HG03575 (cell line): ENCODE data around the gene POLR2H.

Experiments
- ATAC-seq: cut with Tn5 transposase; IDR thresholded peaks from one replicate; pipeline ENCODE4 v1.9.1; 2021; ENCODE audit not compliant: unreplicated experiment, insufficient number of reproducible peaks, low FRiP score; ENCODE audit errors: extremely low read depth

POLR2H gene

DNA sequence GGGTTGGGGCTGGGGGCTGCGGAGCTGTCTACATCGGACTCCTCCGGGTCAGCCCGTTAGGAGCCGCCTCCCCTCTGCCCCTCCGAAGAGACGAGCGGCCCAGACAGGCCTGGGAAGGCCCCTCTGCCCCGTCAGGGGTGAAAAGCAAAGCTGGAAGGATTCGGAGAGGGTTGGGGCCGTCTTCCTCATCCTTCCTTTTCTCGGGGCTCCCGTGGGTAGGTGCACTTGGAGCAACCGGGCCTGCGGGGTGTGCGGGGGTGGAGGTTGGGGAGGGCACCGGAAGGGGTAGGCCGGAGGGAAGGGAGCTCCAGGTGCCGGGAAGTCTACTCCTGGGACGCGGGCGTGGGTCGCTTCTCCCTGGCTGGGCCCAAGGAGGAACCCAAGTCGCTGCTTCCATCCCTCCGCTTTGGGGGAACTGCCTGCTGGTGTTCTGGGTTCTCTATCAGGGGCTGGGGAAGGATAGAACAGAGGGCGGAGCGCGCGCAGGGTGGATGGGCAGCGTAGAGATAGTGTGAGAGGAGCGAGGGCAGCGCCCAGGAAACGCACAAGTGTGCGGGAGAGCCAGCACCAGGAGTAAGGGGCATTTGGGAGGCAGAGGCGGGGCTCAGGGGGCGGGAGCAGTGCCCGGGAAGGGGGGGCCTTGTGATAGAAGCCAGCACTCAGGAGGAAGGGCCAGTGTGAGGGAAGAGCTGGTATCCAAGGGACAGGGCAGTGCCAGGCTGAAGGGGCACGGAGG lies 590 bp downstream of the POLR2H start:
- no peak for ATAC-seq

DNA sequence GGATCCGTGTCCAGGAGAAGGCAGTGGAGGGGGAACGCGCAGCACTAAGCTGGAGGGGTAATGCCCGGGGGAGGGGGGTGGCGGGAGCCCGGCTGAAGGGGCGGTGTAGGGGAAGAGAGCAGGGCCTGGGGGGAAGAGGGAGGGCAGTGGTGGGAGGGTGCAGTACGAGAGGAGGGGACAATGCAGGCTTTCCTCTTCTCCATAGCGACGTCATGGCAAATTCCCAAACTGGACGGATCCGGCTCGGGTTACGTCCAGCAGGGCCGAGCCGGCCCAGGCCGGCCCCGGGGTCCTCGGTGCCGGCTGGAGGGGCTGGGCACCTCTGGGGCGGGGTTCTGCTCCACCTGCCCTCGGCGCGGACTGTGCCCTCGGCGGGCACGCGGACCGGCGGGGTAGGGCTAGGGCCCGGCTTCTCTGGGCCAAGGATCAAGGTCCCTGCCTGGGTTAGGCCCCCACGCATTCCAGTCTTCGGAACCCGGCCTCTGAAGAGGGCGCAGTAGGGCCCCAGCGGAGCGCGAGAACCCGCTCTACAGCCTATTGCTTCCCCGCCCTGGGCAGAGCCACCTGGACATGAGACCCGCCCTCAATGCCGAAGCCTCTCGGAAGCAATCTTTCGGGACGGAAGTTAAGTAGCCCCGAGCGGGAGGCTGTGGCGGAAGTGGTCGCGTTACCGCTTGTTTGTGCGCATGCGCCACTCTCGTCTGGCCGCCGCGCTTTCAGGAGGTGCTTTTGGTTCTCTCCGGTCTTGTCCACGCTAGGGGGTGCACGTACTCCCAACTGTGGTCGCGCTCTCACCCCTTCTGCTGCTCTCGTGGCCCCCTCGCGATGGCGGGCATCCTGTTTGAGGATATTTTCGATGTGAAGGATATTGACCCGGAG lies 1.4 kb downstream of the POLR2H start:
- peak; percentile 80 for ATAC-seq

DNA sequence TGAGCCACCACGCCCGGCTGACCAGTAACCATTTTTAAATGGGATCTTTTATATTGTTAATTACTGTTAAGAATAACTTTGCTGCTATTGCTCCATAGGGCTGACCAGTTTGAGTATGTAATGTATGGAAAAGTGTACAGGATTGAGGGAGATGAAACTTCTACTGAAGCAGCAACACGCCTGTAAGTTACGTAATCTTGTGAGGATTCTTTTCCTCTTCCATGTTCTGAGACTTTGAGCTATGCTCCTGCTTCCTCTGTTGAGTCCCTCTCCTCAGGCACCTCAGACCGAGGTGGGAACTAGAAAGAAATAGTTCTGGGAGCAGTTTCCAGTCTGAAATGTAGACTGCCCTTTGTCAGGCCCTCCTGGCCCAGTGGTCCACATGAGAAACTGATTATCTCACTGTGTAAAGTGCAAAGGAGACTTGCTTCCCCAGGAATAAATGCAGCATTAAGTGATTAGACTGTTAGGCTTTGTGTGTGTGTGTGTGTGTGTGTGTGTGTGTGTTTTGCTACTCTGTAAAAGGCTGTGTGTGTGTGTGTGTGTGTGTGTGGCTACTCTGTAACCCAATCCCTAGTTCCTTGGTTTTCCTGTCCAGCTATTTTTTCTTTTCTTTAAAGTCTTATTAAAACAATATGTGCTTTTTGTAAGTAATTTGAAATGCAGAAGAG lies 5.2 kb downstream of the POLR2H start:
- no peak for ATAC-seq

DNA sequence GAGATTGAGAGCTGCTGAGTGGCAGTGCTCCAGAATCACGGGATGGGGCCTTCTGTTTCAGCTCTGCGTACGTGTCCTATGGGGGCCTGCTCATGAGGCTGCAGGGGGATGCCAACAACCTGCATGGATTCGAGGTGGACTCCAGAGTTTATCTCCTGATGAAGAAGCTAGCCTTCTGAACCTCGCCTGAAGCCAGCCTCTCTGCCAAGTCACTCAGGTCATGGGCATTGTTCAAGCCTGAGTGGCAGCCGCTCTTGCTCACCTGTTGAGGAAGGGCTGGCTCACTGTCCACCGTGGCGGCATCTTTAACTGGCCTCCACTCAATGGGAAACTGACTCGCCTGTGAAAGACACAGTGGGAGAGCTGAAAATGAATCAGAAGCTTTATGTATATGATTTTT lies 6.6 kb downstream of the POLR2H start:
- no peak for ATAC-seq

DNA sequence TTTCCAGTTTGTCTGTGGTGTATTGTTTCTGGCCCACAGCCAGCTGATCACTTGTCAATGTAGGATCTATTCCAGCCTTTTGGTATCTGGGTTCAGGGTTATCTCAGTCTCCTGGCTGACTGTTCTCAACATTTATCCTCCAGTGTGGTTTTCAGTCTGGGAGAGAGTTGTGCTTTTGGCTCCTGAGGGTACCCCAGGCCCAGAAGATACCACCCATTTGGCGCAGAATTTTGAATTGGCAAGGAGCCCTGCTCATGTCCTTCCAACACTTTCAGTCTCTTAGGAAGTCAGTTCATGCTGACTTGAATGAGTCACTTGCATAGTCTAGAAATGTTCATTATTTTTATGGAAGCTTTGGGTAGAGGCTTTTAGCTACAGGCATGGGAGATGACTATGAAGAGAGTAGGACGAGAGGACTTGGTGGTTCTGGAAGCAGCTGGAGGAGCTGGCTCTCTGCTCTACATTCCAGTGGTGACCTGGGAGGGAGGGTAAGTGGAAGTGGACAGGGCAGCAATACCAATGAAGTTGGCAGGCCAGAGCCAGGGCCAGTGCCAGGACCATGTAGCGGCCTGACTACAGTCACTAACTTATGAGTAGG lies 7.2 kb downstream of the POLR2H start:
- no peak for ATAC-seq

DNA sequence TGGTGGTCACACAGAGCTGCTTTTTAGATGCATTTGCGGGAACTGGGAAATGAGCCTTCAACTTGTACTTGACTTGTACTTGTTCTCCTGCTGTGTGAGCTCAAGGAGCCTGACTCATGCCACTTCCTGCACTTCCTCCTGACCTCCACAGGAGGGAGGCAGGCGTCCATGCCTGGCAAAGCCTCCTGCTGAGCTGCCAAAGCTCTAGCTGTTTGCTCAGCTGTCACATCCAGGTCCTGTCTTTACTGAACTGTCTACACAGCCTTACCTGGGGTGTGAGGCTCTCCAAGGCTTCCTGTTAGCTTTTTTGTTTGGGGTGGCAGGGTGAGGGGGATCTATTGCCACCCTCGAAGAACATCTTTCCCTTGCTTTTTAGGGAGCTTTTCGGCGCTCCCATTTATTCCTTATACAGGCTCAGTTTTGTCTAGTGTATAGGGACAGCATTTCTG lies 10.1 kb downstream of the POLR2H start:
- ATAC-seq, result no peak

DNA sequence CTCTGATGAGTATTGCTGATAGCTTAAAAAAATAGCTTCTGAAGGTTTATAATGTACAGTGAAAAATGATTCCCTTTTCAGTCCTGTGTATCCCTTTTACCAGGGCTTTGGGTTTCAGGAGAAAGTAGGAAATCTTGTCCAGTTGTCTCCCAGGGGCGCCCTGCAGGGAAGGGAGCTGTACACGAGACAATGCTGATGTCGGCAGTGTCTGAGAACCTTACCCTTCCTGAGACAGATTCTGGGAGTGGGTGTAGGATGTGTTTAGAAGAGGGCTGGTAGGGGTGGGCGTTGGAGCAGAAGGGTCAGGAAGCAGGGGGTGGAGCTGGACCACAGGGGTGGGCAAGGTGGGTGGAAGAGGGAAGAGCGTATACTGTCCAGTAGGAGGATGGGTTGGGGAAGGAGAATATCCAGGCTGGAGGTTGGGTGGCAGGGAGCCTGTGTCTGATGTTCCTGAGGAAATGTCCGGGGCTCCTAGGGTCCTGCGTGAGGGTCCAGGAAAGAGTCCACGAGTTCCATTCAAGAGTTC lies 10.8 kb downstream of the POLR2H start:
- no peak for ATAC-seq

DNA sequence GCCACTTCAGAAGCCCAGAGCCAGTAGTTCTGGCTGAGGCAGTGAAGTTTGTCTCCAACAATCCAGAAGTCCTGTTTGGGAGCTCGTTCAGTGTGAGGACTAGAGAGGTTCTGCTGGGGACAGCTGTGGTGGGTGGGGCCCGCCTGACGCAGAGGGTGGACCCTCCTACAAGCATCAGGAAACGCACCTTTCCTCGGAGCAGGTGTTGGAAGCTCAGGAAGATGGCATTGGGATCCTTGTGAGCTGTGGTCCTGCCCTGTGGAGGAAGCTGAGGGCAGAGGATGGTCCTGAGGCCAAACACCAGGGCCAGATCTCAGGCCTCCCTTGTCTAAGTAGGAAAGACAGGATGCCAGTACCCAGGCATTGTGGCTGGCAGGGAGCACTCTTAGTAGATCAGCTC lies 11.4 kb downstream of the POLR2H start:
- ATAC-seq, result no peak

DNA sequence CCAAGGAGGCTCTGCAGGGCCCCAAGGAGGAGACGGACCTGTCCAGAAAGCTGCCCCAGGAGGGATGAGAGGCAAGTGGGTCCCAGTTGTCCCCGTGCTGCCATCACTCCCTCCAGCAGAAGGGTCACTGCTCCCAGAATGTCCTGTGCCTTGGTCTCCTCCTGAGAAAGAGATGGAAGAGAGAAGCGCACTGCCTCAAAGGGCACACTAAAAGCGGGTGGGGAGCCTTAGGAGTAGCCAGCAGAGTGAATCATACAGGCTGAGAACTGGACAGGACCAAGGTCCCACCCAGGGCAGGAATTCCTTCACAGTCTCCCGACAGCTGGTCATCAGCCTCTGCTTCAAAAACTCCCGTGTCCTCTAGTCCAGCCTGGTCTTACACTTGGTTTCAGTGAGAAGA lies 11.9 kb downstream of the POLR2H start:
- no peak for ATAC-seq

DNA sequence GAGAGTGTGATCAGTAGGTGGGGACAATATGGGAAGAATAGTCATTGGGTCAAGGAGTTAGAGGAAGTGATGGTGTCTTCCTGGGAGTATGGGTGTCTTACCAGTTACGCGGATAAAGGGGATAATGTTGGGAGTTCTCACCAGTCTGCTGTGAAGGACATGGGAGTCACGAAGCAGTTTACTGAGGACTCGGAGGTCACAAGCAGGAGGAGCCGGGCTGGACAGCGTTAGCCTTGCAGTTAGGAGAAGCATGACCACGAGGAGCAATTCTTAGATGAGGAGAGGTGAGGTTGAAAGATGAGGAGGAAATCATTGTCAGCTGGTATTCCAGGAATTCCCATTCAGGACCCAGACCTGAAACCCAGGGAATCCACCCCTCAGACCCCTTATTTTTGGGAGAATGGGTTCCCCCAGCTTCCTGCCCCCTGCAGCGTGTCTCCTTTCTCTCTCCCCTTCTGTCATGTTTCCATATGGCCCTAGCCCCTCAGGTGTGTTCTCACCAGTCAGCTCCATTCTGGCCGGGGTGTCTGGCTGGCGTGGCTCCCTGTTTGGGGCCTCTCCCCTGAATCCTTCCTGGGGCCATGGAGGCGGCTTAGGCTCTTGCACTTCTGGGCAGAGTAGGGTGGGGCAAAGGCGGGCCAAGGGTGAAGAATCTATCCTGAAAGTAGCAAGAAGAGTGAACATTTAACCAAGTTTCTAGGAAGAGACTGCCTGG lies 14.4 kb downstream of the POLR2H start:
- ATAC-seq, result no peak

DNA sequence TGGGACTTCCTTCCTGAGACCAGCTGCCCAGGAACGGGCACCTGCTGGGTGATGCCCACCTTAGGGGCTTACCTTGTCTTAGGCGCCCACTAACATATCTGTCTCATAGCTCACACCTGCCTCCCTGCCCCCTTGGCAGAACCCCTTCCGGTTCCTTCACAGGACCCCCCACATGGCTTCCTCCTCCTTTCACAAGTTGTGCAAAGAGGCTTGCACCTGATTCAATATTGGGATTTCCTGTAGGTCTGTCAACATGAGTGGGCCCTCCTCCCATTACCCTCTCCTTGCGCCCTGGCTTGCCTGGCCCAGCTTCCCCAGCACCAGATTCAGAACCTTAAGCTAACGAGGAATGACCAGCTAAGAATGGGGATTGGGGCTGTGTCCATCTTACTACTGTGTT lies 15.9 kb downstream of the POLR2H start:
- no peak for ATAC-seq

DNA sequence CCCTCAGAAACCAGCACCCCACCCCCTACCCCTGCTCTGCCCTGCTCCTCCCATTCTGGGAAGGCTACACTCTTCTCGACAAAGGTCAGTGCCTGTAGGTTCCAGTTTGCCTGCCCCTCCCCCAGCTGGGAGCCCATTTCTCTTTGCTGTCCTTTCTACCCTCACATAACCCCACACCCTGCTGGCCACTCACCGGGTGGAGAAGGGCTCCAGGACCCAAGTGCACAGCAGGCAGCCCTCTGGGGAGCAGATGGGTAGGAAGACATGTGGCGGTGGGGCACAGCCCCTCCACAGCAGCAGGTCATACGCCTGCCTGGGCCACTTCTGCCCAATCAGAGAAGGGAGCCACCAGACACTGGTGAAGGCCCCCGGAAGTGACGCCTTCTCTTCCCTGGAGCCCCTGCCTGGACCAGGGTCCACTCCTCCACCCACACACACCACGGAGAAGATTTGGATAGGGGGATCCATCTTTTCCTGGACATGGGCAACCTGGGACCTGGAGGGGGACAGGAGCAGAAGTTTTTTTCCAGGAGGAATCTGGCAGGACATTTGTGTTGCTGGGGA lies 16.5 kb downstream of the POLR2H start, which contains the start of gene THPO:
TSS of gene THPO (minus strand) at position 326 of the 564 bp plus-strand sequence. CDS start 1,948 bp downstream, outside the sequence.
- no peak for ATAC-seq

DNA sequence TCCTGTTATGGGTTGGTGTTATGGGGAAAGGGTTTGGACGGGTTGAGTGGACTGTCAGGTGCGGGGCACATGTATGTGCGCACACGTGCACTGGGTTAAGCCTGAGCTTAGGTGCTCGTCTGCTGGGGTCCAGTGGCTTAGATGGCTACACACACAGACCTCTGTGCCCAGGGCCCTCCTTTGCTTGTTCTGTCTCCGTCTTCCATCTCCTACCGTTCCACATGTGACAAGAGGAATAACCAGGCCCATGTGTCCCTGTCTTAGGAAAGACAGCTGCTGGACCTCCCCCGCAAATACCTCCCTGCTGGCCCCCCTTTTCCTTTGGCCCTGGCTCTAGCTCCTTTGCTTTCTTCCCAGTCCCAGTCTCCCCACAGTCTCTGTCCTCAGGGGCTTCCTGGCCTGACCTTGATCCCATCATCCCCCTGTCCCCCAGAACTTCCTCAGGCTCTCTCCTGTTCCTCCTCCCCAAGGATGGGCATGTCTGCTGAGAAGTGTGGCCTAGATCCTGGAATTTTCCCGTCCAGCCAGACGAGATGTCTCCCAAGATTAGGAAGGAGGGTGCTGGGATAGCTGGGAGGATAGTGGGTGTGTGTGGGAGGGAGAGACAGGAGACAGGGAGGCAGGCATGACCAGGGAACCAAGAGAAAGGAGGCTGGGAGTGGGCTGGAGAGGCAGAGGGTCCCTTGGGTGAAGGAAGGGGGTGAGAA lies 17.3 kb downstream of the POLR2H start:
- ATAC-seq, result no peak

DNA sequence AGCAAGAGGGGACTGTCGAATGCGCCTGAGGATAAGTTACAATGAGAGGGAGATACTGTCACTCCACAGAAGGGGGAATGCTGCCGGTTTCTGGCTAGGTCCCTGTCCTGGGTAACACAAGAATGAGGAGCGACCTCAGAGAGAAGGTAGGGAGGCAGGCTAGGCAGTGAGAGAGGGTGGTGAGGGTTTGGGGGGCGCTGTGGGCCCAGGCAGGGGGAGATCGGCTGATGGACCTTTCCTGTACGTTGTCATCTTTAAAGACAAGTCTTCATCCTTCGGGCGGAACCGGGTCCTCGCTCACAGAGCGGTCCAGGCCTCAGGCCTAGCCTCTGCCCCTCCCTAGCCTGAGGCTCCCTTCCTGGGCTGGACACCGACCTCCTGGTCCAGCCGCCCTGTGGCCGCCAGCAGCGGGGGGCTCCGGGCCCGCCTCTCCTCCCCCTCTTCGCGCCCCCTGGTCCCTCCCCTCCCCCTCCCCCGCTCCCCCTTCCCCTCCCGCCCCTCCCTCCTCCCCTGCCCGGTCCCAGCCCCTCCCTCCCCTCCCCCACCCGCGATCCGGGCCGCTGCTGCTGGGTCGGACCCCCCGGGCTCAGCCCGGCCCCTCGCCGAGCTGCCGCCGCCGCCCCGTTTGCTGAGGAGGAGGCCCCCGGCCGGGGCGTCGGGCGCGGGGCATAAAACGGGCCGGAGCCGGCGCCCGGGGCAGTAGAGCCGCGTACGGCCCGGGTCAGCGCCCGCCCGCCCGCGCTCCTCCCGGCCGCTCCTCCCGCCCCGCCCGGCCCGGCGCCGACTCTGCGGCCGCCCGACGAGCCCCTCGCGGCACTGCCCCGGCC lies 18.1 kb downstream of the POLR2H start, which contains the start of gene CHRD:
TSS of gene CHRD (plus strand) at position 697 of the 827 bp plus-strand sequence. CDS start 265 bp downstream, outside the sequence.
- no peak for ATAC-seq

DNA sequence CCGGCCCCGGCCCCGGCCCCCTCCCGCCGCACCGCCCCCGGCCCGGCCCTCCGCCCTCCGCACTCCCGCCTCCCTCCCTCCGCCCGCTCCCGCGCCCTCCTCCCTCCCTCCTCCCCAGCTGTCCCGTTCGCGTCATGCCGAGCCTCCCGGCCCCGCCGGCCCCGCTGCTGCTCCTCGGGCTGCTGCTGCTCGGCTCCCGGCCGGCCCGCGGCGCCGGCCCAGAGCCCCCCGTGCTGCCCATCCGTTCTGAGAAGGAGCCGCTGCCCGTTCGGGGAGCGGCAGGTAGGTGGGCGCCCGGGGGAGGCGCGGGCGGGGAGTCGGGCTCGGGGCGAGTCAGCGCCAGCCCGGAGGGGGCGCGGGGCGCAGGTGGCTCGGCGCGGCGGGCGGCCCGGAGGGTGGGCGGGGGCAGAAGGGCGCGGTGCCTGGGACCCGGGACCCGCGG lies 18.7 kb downstream of the POLR2H start:
- no peak for ATAC-seq

DNA sequence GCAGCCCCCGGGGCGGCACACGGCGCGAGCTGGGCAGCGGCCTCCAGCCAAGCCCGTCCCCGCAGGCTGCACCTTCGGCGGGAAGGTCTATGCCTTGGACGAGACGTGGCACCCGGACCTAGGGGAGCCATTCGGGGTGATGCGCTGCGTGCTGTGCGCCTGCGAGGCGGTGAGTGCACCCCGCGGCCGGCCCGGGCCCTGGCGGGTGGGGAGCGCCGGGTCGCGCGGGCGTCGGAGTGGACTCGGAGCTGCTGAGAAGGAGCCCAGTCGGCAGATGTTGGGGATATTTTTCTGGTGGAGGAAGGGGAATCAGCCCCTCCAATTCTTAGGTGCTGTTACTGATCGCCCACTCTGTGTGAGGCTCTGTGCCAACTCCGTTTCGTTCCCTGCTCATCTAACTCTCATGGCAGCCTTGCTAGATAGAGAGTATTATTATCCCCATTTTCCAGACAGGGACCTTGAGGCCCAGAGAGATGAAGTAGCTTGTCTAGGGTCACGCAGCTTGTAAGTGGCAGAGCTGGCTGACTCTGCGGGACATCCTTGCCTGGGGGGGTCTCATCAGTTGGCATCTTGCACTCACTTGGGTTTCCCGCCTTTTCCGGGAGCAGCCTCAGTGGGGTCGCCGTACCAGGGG lies 19.2 kb downstream of the POLR2H start:
- ATAC-seq, result no peak
